ENCODE results near the gene SOCS4.
"Not testable (repeated sequence)": the region's sequence is repeated elsewhere in the genome, so short reads cannot be mapped to it uniquely, and the experiment has no call there.

Gene SOCS4

GRCh38 chr14:55051423-55052268 is 24.6 kb downstream of the SOCS4 start, which contains the start of gene MAPK1IP1L:
TSS of gene MAPK1IP1L (plus strand) at chr14:55051647. CDS start at chr14:55061684, 10,037 bp downstream.
- DNase-seq = peak; percentile 100

- DNase-seq = no peak
Measured at GRCh38 chr14:55052269-55052930, 25.4 kb downstream of the SOCS4 start.

GRCh38 chr14:55053018-55053417 is 26.0 kb downstream of the SOCS4 start:
- no peak for DNase-seq

- DNase-seq = no peak
Measured at GRCh38 chr14:55053500-55053899, 26.5 kb downstream of the SOCS4 start.

GRCh38 chr14:55054098-55054497 is 27.1 kb downstream of the SOCS4 start:
- DNase-seq = no peak

- DNase-seq = no peak
Measured at GRCh38 chr14:55057919-55058318, 30.9 kb downstream of the SOCS4 start.

GRCh38 chr14:55059333-55059732 is 32.3 kb downstream of the SOCS4 start:
- DNase-seq = no peak

- DNase-seq = no peak
Measured at GRCh38 chr14:55062517-55063351, 35.7 kb downstream of the SOCS4 start.

GRCh38 chr14:55064896-55065295 is 37.9 kb downstream of the SOCS4 start:
- DNase-seq = not testable (repeated sequence)

GRCh38 chr14:55065411-55065810 is 38.4 kb downstream of the SOCS4 start:
- no peak for DNase-seq

- DNase-seq = no peak
Measured at GRCh38 chr14:55066223-55066622, 39.2 kb downstream of the SOCS4 start.

GRCh38 chr14:55070981-55071411 is 44.0 kb downstream of the SOCS4 start:
- DNase-seq = no peak

GRCh38 chr14:55071870-55072640 is 45.0 kb downstream of the SOCS4 start:
- peak; percentile 32 for DNase-seq

- DNase-seq = no peak
Measured at GRCh38 chr14:55073856-55074255, 46.8 kb downstream of the SOCS4 start.

- no peak for DNase-seq
Measured at GRCh38 chr14:55074662-55075061, 47.6 kb downstream of the SOCS4 start.

- DNase-seq = no peak
Measured at GRCh38 chr14:55075628-55076175, 48.7 kb downstream of the SOCS4 start.

GRCh38 chr14:55077170-55078151 is 50.4 kb downstream of the SOCS4 start:
- DNase-seq = no peak

- not testable (repeated sequence) for DNase-seq
Measured at GRCh38 chr14:55079961-55080360, 52.9 kb downstream of the SOCS4 start.

GRCh38 chr14:55084401-55085059 is 57.5 kb downstream of the SOCS4 start:
- no peak for DNase-seq

Measured in right kidney (tissue), 1 donor.